Activated naive CD4-positive, alpha-beta T cell treated with anti-CD3 and anti-CD28 coated beads, Interleukin-2, amount 50 U/mL, for 24 hours (primary cell): ENCODE measurements around the gene CRTAC1.
"Not testable (repeated sequence)": the region's sequence is repeated elsewhere in the genome, so short reads cannot be mapped to it uniquely, and the experiment has no call there.

Source experiments
- H3K27ac Mint-ChIP-seq: one replicate; pipeline ENCODE4 v1.8.0; 2021; ENCODE audit warnings: mild to moderate bottlenecking, mixed read lengths
- H3K27me3 Mint-ChIP-seq: one replicate; pipeline ENCODE4 v1.8.0; 2021; ENCODE audit warnings: mixed read lengths
- H3K36me3 Mint-ChIP-seq: one replicate; pipeline ENCODE4 v1.8.0; 2021; ENCODE audit warnings: mixed read lengths
- H3K4me1 Mint-ChIP-seq: one replicate; pipeline ENCODE4 v1.8.0; 2021; ENCODE audit warnings: mixed read lengths
- H3K4me3 Mint-ChIP-seq: one replicate; pipeline ENCODE4 v1.8.0; 2021; ENCODE audit warnings: mild to moderate bottlenecking, mixed read lengths
- H3K9me3 Mint-ChIP-seq: one replicate; pipeline ENCODE4 v1.8.0; 2021; ENCODE audit warnings: mixed read lengths

Gene CRTAC1

DNA sequence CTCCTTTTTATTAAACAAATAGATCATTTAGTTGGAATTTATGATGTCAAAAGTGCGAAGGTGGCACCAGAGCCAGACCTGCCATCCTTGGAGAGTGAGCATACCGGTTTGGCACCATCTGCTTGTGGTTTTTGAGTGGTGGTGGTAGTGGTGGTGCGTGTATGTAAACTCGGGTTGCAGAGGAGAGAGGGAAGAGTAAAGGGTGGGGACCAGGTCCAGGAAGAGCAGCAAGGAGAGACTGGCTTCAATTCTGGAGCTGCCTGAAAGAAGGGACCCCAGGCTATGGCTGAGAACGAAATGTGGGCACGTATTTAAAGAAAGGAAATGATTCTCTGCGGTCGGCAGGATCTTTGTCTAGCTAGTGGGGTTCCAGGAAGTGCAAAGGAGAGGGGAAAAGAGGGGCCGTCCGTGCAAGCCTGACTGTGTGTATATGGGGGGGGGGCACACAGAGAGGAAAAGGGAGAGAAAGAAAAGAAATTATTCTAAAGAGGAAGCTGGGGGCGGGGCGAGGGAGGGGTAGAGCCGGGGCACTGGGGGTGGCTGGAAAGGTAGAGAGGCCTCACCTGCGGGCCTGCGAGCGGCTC lies 181.2 kb downstream of the CRTAC1 start:
- Mint-ChIP-seq H3K4me1 (peaks cover 43% of the 10 kb centered on the region), H3K4me3 (peak overlapping the region; percentile 85), H3K9me3 (no peaks in the 10 kb centered on the region), H3K27ac (no peak overlapping the region), H3K27me3 (no peaks in the 10 kb centered on the region), H3K36me3 (no peaks in the 10 kb centered on the region)

DNA sequence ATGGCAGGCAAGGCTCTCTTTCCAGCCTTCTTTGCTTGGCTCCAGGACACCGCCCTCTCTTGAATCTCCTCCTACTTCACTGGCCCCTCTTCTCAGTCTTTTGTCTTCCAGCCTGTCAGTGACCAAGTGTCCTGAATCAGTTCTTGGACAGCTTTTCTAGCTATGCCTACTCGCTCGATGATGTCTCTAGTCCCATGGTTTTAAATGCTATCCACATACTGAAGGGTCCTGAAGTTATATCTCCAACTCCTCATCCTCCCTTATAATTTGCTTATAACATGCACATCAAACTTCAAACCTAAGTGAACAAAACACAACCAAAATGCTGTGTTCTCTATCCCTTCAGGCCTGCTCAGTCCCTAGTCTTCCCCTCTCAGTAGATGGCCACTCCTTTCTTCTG lies 185.7 kb downstream of the CRTAC1 start:
- no peaks in the 10 kb centered on the region for H3K27me3 Mint-ChIP-seq
- no peaks in the 10 kb centered on the region for H3K9me3 Mint-ChIP-seq
- H3K27ac Mint-ChIP-seq: no peak overlapping the region
- H3K4me1 Mint-ChIP-seq: peaks cover 31% of the 10 kb centered on the region
- H3K4me3 Mint-ChIP-seq: no peak overlapping the region
- H3K36me3 Mint-ChIP-seq: peaks cover 4% of the 10 kb centered on the region

DNA sequence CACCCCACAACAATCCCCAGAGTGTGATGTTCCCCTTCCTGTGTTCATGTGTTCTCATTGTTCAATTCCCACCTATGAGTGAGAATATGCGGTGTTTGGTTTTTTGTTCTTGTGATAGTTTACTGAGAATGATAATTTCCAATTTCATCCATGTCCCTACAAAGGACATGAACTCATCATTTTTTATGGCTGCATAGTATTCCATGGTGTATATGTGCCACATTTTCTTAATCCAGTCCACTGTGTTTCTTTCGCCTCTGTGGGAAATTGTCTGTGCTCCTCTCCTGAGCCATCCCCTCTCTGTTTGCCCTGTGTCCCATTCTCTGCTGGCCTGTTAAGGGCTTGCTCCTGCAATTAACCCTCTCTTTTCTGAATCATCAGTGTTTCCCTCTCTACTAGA lies 186.4 kb downstream of the CRTAC1 start:
- H3K27ac Mint-ChIP-seq, H3K36me3 Mint-ChIP-seq, H3K4me3 Mint-ChIP-seq, H3K27me3 Mint-ChIP-seq, H3K9me3 Mint-ChIP-seq: not testable (repeated sequence)
- H3K4me1 Mint-ChIP-seq: peaks cover 32% of the 10 kb centered on the region

DNA sequence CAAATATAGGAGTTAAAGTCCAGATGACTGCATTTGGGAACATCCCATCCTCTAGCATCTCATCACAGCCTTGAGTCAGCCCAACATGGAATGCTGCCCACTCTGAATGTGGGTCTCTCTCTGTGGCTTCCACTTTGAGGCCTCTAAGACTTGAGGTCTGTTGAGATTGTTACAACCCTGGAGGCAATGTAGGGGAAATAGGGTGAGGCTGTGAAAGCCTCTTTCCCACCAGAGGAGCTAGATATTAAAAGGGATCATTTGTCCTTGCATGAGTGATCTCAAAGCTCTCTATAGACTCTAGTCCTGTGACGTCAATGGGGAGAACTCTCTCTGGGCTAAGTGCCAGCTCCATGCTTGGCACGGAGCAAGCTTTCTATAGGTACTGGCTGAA lies 187.1 kb downstream of the CRTAC1 start:
- Mint-ChIP-seq H3K9me3 (no peaks in the 10 kb centered on the region), H3K4me3 (no peak overlapping the region), H3K4me1 (peaks cover 28% of the 10 kb centered on the region), H3K27ac (no peak overlapping the region), H3K27me3 (no peaks in the 10 kb centered on the region), H3K36me3 (peaks cover 6% of the 10 kb centered on the region)

DNA sequence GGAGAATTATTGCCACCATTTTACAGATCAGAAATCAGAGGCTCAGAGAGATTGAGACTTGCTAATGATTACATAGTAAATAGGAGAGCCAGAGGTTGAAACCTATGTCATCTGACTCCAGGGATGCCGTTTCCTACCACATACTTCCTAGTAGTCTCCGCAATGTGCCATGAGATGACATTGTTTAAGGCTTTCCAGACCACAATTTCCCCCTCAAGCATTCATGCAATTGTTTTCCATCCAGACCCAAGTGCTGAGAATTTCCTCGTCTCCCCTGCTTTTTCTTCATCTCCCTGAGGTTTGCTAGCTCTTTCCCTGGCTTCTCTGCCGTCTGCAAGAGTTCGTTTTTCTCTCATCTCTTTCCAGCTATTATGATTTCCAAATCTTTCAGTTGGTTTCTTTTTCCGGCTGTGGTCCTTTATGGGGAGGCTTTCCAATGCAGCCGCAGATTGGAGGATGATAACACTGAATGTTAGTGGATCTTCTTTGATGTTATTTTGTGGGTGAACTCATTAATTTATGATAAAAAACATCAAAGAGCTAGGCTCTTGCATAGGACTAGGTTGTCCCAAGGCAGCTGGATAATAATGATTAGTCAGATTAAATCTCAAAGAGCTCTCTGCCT lies 187.7 kb downstream of the CRTAC1 start:
- Mint-ChIP-seq H3K27me3 (no peaks in the 10 kb centered on the region), H3K4me1 (peaks cover 25% of the 10 kb centered on the region), H3K36me3 (peaks cover 7% of the 10 kb centered on the region), H3K27ac (no peak overlapping the region), H3K9me3 (no peaks in the 10 kb centered on the region), H3K4me3 (no peak overlapping the region)

DNA sequence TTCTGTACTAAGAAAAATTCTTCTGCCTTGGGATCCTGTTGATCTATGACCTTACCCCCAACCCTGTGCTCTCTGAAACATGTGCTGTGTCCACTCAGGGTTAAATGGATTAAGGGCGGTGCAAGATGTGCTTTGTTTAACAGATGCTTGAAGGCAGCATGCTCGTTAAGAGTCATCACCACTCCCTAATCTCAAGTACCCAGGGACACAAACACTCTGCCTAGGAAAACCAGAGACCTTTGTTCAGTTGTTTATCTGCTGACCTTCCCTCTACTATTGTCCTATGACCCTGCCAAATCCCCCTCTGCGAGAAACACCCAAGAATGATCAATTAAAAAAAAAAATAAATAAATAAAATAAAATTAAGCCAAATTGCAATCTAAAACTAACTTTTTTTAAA lies 188.3 kb downstream of the CRTAC1 start:
- H3K9me3 Mint-ChIP-seq, H3K36me3 Mint-ChIP-seq, H3K27ac Mint-ChIP-seq, H3K27me3 Mint-ChIP-seq, H3K4me3 Mint-ChIP-seq: not testable (repeated sequence)
- peaks cover 24% of the 10 kb centered on the region for H3K4me1 Mint-ChIP-seq

DNA sequence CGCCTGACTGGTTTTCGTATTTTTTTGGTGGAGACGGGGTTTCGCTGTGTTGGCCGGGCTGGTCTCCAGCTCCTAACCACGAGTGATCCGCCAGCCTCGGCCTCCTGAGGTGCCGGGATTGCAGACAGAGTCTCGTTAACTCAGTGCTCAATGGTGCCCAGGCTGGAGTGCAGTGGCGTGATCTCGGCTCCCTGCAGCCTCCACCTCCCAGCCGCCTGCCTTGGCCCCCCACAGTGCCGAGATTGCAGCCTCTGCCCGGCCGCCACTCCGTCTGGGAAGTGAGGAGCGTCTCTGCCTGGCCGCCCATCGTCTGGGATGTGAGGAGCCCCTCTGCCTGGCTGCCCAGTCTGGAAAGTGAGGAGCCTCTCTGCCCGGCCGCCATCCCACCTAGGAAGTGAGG lies 189.3 kb downstream of the CRTAC1 start:
- not testable (repeated sequence) for H3K4me3 Mint-ChIP-seq, H3K9me3 Mint-ChIP-seq, H3K27me3 Mint-ChIP-seq, H3K27ac Mint-ChIP-seq
- peaks cover 24% of the 10 kb centered on the region for H3K4me1 Mint-ChIP-seq
- H3K36me3 Mint-ChIP-seq: peaks cover 14% of the 10 kb centered on the region

DNA sequence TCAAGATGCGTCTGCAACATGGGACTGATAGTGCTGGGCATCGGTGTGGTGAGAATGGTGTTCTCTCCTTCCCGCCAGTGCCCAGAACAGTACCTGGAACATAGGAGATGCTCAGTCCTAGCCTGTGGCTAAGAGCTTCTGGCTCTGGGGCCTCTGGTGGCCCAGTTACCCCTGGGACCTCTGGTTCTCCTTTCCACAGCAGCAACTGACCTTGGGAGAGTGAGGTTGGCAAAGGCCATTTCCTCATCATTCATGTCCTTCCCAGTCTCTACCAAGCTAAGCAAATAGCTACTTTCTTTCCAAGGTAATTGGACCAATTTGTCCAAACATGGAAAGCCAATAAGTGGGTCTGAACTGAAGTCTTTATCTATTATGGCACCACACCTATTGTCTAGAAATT lies 192.3 kb downstream of the CRTAC1 start:
- H3K27me3 Mint-ChIP-seq: no peaks in the 10 kb centered on the region
- H3K4me1 Mint-ChIP-seq: peaks cover 20% of the 10 kb centered on the region

DNA sequence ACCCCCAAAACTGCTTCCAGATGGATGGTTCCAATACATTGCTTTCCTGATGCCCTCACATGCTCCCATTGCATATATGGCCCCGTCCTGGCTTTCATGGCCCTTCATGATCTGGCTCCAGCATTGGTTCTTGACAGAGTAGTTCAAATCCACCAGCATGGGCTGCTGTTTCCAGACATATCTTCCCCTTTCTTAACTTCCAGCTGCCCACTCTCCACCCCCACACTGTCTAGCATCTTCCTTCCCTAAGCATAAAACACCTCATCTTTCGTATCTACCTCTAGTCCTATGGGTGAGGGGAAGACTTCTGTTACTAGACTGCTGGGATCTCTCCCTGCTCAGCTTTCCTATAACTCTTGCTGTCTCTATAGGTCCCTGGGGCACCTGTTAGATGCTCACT lies 194.0 kb downstream of the CRTAC1 start:
- Mint-ChIP-seq H3K4me1 (peaks cover 15% of the 10 kb centered on the region), H3K4me3 (no peak overlapping the region), H3K9me3 (peaks cover 8% of the 10 kb centered on the region), H3K27me3 (no peaks in the 10 kb centered on the region), H3K27ac (no peak overlapping the region), H3K36me3 (peaks cover 14% of the 10 kb centered on the region)

More for the DNA sequence above, 192.3 kb downstream of the CRTAC1 start:
- Mint-ChIP-seq H3K9me3 (peaks cover 8% of the 10 kb centered on the region), H3K36me3 (peaks cover 14% of the 10 kb centered on the region), H3K27ac (no peak overlapping the region), H3K4me3 (no peak overlapping the region)

DNA sequence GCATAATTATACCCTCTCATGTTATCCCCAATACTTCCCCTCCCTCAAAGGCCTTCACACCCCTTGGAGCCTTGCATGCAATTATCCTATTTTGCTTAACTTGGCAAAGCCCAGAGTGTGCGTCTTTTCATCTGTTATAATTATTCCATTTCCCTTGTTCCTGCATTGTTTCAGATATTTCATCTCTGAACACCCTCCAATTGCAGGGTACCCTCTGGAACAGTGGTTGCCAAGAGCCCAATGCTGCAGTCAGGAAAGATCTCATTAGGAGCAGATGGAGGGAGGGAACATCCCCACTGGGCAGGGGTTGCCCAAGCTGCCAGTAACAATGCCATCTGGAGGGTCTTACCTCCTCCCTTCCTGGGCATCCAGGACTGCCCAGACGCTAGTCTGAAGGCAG lies 199.2 kb downstream of the CRTAC1 start:
- Mint-ChIP-seq H3K9me3 (peaks cover 3% of the 10 kb centered on the region), H3K4me3 (no peak overlapping the region), H3K4me1 (peaks cover 26% of the 10 kb centered on the region), H3K27me3 (no peaks in the 10 kb centered on the region), H3K36me3 (peaks cover 3% of the 10 kb centered on the region), H3K27ac (no peak overlapping the region)

DNA sequence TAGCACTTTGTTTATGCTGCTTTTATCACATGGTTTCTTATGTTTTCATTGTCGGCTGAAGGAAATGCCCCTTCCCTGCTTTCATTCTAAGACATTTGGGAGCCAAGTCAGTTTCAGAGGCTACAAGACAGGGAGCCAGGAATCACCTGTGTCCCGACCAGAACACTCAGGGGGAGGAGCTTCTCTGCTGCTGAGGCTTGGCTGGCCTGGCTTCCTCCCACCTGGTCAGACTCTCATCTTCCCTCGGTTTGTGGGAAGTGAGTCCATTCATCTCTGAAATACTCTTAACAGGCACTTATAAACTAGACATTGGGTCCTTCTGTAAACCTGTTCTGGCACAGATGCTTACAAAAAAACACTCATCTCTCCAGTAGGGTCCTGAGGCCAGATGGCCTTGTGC lies 200.4 kb downstream of the CRTAC1 start:
- Mint-ChIP-seq H3K27ac (no peak overlapping the region), H3K9me3 (no peaks in the 10 kb centered on the region), H3K36me3 (no peaks in the 10 kb centered on the region), H3K27me3 (no peaks in the 10 kb centered on the region), H3K4me3 (no peak overlapping the region), H3K4me1 (peaks cover 26% of the 10 kb centered on the region)

DNA sequence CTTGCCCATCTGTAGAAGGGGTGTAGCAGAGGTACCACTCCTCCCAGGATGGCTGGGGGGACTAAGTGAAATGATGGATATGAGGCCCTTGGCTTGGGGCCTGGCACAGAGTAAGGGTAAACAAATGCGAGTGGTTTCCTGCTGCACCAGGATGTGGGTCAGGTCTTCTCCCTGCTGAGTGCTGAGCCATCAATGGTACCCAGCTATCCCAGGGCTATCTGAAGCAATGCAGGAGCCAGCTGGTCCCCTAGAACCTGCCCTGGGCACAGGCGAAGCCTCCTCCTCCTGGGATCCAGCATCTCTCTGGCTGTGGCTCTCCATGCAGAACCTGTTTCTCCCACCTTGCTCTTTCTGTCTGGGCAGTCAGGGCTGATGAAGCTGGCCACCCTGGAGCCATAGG lies 201.7 kb downstream of the CRTAC1 start:
- Mint-ChIP-seq H3K9me3 (no peaks in the 10 kb centered on the region), H3K27ac (peak overlapping the region; percentile 56), H3K36me3 (no peaks in the 10 kb centered on the region), H3K4me3 (no peak overlapping the region), H3K4me1 (peaks cover 26% of the 10 kb centered on the region), H3K27me3 (no peaks in the 10 kb centered on the region)

DNA sequence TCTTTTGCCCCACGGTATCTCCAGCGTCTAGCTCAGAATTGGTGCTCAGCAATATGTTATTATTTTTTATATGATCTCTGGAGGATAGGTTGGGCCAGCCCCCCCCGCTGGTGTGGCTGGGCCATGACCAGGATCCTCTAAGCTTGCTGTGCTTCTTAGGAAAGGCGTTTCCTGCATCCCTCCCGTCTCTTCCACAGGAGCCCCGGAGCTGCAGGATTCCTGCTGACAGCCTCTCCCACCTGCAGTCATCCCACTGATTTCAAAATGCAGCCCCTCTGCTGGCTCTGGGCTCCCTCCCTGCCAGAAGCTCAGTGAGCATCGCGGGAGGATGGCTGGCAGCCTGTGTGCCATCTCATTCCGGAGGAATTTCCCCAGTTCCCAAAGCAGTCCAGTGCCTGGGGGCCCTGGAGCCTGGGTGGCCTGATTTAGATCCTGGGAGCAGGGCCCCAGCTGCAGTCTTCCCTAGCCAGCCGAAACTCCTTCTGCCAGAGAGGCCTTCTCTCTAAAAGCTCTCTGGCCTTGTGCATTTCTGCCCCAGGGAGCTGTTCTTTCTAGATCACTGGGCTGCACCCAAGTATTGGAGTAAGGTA lies 202.6 kb downstream of the CRTAC1 start:
- peaks cover 26% of the 10 kb centered on the region for H3K4me1 Mint-ChIP-seq
- H3K9me3 Mint-ChIP-seq: no peaks in the 10 kb centered on the region
- no peaks in the 10 kb centered on the region for H3K36me3 Mint-ChIP-seq
- no peaks in the 10 kb centered on the region for H3K27me3 Mint-ChIP-seq
- H3K27ac Mint-ChIP-seq: no peak overlapping the region
- H3K4me3 Mint-ChIP-seq: no peak overlapping the region

DNA sequence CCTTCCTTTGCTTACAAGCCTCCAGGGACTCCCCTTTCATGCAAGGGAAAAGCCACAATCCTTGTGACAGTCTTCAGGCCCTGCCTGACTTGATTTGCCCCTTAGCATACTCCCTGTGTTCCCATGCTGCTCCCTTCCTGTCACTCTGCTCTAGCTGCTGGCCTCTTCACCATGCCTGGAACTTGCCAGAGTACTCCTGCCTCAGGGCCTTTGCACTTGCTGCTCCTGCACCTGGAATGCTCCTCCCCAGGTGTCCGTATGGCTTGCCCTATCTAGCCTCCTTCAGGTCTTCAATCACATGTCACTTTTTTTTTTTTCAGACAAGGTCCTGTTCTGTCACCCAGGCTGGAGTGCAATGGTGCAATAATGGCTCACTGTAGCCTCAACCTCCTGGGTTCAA lies 203.5 kb downstream of the CRTAC1 start:
- Mint-ChIP-seq H3K27ac (no peak overlapping the region), H3K4me1 (peaks cover 26% of the 10 kb centered on the region)

DNA sequence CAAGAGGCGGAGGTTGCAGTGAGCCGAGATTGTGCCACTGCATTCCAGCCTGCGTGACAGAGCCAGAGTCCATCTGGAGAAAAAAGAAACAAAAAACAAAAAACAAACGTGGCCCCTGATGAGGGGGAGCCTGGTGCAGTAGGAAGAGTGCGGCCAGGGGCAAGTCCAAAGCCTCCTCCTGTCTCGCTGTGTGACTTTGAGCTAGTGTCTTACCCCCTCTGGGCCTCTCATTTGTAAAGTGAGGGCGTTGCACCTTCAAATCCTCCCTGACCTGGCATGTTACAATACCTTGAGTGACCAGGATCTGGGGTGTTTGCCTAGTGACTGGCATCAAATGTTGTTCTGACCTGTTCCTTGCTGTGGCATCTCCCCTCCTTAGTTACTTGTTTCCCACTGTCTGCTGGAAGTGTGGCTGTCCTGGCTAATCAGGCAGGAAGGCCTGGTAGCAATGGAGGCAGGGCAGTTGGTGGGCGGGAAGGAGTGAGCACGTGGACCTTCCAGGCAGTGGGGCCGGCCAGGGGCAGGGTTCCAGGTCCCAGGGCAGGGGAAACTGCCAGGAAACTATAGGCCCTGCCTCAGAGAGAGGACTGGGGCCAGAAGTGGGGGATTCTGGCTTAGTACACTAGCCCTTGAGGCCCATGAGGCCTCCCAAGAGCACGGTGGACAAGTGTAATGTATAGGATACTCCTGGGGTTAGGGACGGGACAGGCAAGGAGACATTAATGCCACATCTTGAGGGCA lies 205.2 kb downstream of the CRTAC1 start:
- Mint-ChIP-seq H3K27me3 (no peaks in the 10 kb centered on the region), H3K4me1 (peaks cover 24% of the 10 kb centered on the region), H3K36me3 (no peaks in the 10 kb centered on the region), H3K9me3 (no peaks in the 10 kb centered on the region), H3K27ac (no peak overlapping the region), H3K4me3 (no peak overlapping the region)

More for the DNA sequence above, 203.5 kb downstream of the CRTAC1 start:
- no peaks in the 10 kb centered on the region for H3K36me3 Mint-ChIP-seq
- H3K27me3 Mint-ChIP-seq: no peaks in the 10 kb centered on the region
- no peaks in the 10 kb centered on the region for H3K9me3 Mint-ChIP-seq
- no peak overlapping the region for H3K4me3 Mint-ChIP-seq

DNA sequence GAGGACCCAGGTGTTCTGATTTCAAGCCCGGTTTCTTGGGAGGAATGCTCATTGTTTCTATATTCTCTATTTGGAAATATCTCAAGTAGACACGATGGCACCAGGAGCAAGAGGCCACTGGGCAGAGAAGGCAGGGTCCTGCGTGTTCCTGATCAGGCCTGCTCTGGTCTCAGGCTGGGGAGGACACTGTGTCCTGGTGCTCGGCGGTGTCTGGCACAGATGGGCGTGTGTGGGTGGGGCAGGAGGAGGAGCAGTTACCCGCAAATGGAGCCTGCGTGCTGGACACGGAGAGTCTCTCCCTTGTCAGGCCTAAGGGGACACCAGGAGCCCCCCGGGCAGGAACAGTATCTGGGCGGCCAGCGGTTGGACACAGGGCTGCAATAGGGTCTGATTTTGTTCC lies 206.7 kb downstream of the CRTAC1 start:
- Mint-ChIP-seq H3K36me3 (no peaks in the 10 kb centered on the region), H3K27ac (no peak overlapping the region), H3K9me3 (no peaks in the 10 kb centered on the region), H3K27me3 (no peaks in the 10 kb centered on the region), H3K4me1 (peaks cover 10% of the 10 kb centered on the region), H3K4me3 (no peak overlapping the region)
